Calu3 (cell line): ENCODE measurements around the gene MSI2. TPM values are rescaled to one million over a fixed set of nuclear protein-coding genes. Genes with fewer than 3 reads are reported as not detected.

Source experiments
- BruUV-seq: library from RNA; stranded (reverse); fragments of 400-500 nt; replicated peaks from 2 replicates; lab custom pipeline; 2021; lab: Mats Ljungman, UMichigan
- CTCF ChIA-PET: fragments of 300-600 bp; sonication (Branson Sonifier 250); formaldehyde crosslinking; loops from one replicate; lab custom pipeline; 2022; ENCODE audit warnings: antibody characterized with exemption; lab: Charles Lee
- DNase-seq: peaks from one replicate; pipeline ENCODE4 v3.0.0; 2022
- H3K27ac Mint-ChIP-seq: one replicate; pipeline ENCODE4 v1.8.0; 2022; ENCODE audit warnings: mixed read lengths; ENCODE audit not compliant: unreplicated experiment
- H3K27me3 Mint-ChIP-seq: one replicate; pipeline ENCODE4 v1.8.0; 2022; ENCODE audit warnings: mixed read lengths; ENCODE audit not compliant: unreplicated experiment
- H3K36me3 Mint-ChIP-seq: one replicate; pipeline ENCODE4 v1.8.0; 2022; ENCODE audit warnings: mild to moderate bottlenecking, moderate library complexity, mixed read lengths; ENCODE audit not compliant: insufficient read depth, unreplicated experiment
- H3K4me1 Mint-ChIP-seq: one replicate; pipeline ENCODE4 v1.8.0; 2022; ENCODE audit warnings: mild to moderate bottlenecking, low read depth, mixed read lengths; ENCODE audit not compliant: unreplicated experiment
- H3K4me3 Mint-ChIP-seq: one replicate; pipeline ENCODE4 v1.8.0; 2022; ENCODE audit warnings: mild to moderate bottlenecking, low read depth, moderate library complexity, mixed read lengths; ENCODE audit not compliant: unreplicated experiment
- H3K9me3 Mint-ChIP-seq: one replicate; pipeline ENCODE4 v1.8.0; 2022; ENCODE audit warnings: low read depth, mixed read lengths; ENCODE audit not compliant: unreplicated experiment
- CTCF ChIP-seq: fragments of 200-600 bp; IDR thresholded peaks from one replicate; pipeline ENCODE4 v1.8.0; 2022; ENCODE audit warnings: antibody characterized with exemption; ENCODE audit not compliant: unreplicated experiment
- intact Hi-C: fragments of 100-400 bp; cut with micrococcal nuclease; formaldehyde crosslinking; loops from one replicate; pipeline ENCODE4 v1.10.0; 2022; ENCODE audit not compliant: unreplicated experiment
- total RNA-seq: library from RNA; stranded (reverse); gene quantifications from 2 replicates; pipeline ENCODE4 v1.2.3, GENCODE V29; 2022

Gene MSI2
- total RNA-seq, 1 experiment from 2014 or later, result 66.4 TPM

GRCh38 chr17:57597101-57597500 is 340.8 kb downstream of the MSI2 start:
- Mint-ChIP-seq H3K9me3 (no peaks in the 10 kb centered on the region), H3K4me1 (peaks cover 8% of the 10 kb centered on the region), H3K4me3 (no peak overlapping the region), H3K36me3 (no peaks in the 10 kb centered on the region), H3K27ac (no peak overlapping the region), H3K27me3 (no peaks in the 10 kb centered on the region)
- TF ChIP-seq CTCF, result no peak
- intact Hi-C loops, result loop anchor here (5.0 kb wide), 2 partner anchors 75 to 150 kb away; partner anchors contain the start of gene CCDC182
- CTCF ChIA-PET, result interaction anchor here (0.6 to 1.4 kb wide), 2 partner anchors 151 to 354 kb away, joined by 3 read pairs; no protein-coding TSS in a partner anchor
- no peak for DNase-seq
- BruUV-seq, result no TSS peak

- peak; percentile 52 for DNase-seq
- intact Hi-C loops, result loop anchor here (5.0 kb wide), 2 partner anchors 75 to 150 kb away; partner anchors contain the start of gene CCDC182
- no peak overlapping the region for H3K27ac Mint-ChIP-seq
- CTCF ChIA-PET, result interaction anchor here (0.6 to 1.4 kb wide), 3 partner anchors 74 to 355 kb away, joined by 3 to 4 read pairs (median 3); no protein-coding TSS in a partner anchor
- BruUV-seq, result no TSS peak
- TF ChIP-seq CTCF, result peak; percentile 60
- H3K27me3 Mint-ChIP-seq, result no peaks in the 10 kb centered on the region
- no peaks in the 10 kb centered on the region for H3K36me3 Mint-ChIP-seq
- no peak overlapping the region for H3K4me3 Mint-ChIP-seq
- peaks cover 8% of the 10 kb centered on the region for H3K4me1 Mint-ChIP-seq
- H3K9me3 Mint-ChIP-seq, result no peaks in the 10 kb centered on the region
Observed at GRCh38 chr17:57597531-57598453, 341.5 kb downstream of the MSI2 start.

GRCh38 chr17:57599271-57600045 is 343.1 kb downstream of the MSI2 start:
- no TSS peak for BruUV-seq
- no peaks in the 10 kb centered on the region for H3K9me3 Mint-ChIP-seq
- CTCF ChIA-PET, result no interaction called here
- no peak overlapping the region for H3K27ac Mint-ChIP-seq
- no peak overlapping the region for H3K4me3 Mint-ChIP-seq
- no peak for TF ChIP-seq CTCF
- no peaks in the 10 kb centered on the region for H3K27me3 Mint-ChIP-seq
- intact Hi-C loops, result loop anchor here (5.0 kb wide), 2 partner anchors 73 to 148 kb away; partner anchors contain the start of gene CCDC182
- H3K4me1 Mint-ChIP-seq, result peaks cover 15% of the 10 kb centered on the region
- no peaks in the 10 kb centered on the region for H3K36me3 Mint-ChIP-seq
- no peak for DNase-seq

- intact Hi-C loops, result no loop called here
- CTCF ChIA-PET, result no interaction called here
- H3K36me3 Mint-ChIP-seq, result no peaks in the 10 kb centered on the region
- H3K4me1 Mint-ChIP-seq, result peaks cover 15% of the 10 kb centered on the region
- TF ChIP-seq CTCF, result no peak
- no peak overlapping the region for H3K27ac Mint-ChIP-seq
- H3K9me3 Mint-ChIP-seq, result no peaks in the 10 kb centered on the region
- no peaks in the 10 kb centered on the region for H3K27me3 Mint-ChIP-seq
- no peak overlapping the region for H3K4me3 Mint-ChIP-seq
- no TSS peak for BruUV-seq
- DNase-seq, result no peak
Observed at GRCh38 chr17:57600074-57600473, 343.8 kb downstream of the MSI2 start.
